HG02870 (cell line): ENCODE measurements around the gene MOSMO.
"Not testable (repeated sequence)": the region's sequence is repeated elsewhere in the genome, so short reads cannot be mapped to it uniquely, and the experiment has no call there.

Experiments
- ATAC-seq: cut with Tn5 transposase; IDR thresholded peaks from one replicate; pipeline ENCODE4 v1.9.1; 2021; ENCODE audit warnings: mild to moderate bottlenecking, moderate library complexity; ENCODE audit not compliant: unreplicated experiment

The MOSMO gene

DNA sequence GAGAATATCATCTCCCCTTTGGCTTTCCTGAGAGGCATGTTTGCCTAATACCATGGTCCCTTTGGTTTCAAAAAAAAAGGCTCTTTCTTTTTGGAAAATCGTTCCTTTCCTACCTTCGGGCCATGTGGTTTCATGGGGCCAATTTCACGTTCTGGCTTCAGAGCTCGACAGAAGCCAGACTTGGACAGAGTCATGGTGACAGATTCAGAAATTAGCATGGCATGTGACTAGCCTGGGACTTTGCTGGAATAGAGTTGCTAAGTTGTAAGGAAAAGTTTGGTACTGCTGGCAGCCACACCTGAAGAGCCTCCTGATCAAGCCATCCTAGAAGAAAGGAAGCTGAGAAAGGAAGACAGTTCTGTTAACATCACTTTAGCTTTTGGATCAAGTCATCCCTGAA, 82.0 kb downstream of the MOSMO start:
- no peak for ATAC-seq

DNA sequence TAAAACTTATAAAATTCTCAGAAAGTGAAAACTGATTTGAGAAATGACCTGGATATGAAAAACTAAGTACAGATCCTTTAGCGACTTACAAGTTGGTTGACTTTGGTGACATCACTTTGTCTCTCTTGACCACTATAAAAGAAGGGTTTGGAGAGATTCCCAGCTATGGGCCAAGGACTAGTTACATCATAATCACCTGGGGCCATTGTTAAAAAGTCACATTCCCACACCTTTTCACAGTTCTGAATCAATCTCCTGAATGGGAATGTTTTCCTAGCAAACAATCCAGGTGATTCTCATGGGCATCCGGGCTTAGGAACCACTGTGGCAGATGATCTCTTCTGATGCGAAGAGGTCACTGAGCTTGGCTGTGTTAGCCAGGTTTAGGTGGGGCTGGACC, 83.8 kb downstream of the MOSMO start:
- no peak for ATAC-seq

DNA sequence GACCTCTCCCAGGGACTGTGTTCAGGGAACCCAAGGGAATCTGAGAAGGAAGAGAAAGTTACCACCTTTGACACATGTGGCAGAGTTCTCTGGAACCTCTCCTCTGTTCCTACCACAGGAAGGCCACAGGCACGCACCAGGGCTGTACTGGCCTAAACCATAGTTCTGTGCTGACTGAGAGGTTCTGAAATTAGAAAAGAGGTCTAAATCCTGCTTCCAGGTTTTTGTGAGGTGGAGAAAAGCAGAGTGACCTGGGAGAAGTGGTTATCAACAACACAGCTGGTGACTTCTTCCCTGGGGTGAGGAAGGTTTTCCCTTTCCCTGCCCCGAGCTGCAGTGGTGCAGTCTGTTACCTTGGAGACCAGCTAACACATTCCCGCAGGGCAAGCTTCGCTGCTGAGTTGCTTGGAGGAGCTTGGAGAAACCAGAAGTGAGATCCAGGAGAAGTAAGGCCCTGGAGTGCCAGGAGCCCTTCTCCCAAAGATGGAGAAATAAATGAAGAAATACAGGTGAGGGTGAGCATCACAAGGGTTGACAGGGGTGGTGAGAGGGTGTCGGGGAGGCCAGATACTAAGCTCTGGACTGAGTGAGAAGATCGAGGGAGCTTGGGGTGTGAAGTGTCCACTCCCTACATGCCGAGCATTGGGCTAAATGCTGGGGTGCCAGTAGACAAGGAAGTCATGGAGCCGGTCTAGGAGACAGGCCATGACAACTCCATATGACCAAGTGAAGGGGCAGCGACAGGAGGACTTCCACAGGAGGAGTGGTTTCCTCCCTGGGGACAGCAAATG, 84.4 kb downstream of the MOSMO start, which contains the start of gene VWA3A:
Gene VWA3A (plus strand): TSS at position 399 of the 791 bp plus-strand sequence. CDS start 97 bp downstream, at position 496.
- no peak for ATAC-seq

GRCh38 chr16:22093331-22093730, 85.4 kb downstream of the MOSMO start:
- no peak for ATAC-seq

DNA sequence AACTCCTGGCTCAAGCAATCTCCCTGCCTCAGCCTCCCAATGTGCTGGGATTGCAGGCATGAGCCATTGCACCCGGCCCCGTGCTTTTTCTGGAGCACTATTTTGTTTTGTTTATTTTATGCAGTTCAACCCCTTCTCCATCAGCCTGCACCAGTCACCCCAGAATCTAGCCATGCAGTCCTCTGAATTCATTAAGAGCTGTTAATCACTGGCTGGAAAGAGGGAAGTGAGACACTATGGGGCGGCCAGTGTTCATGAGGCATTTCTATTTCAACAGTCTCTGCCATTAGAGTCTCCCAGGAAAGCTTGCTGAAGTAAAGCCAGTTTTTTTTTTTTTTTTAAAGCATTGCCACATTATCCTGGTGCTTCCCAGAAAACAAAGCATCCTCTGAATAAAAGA, 86.1 kb downstream of the MOSMO start:
- no peak for ATAC-seq

DNA sequence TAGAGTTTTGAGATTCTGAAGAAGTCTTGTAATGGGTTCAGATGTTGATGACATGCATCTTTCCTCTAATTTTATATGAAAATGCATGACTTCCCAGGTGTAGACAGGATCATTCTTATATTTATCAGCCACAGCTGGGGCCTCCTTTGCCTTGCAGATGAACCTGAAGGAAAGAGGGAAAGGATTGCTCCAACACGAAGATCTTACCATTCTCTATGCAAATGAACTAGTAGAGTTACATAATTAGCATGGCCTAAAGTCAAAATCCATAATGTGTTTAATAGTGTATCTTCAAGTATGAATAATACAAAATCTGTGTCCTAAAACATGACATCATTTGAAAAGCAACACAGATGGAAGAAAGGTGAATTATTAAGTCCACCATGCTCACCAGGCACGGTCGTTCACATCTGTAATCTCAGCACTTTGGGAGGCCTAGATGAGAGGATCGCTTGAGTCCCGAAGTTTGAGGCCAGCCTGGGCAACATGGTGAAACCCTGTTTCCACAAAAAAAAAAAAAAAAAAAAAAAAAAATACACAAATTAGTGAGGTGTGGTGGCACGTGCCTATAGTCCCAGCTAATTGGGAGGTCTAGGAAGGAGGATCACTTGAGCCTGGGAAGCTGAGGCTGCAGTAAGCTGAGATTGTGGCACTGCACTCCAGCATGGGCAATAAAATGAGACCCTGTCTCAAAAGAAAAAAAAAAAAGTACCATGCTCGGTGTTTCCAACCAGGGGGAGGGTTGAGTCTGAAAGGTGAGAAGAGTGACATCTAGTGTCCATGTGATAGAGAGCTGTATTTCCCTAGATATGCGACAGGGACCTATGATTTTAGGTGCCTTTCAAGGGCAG, 90.7 kb downstream of the MOSMO start:
- no peak for ATAC-seq

DNA sequence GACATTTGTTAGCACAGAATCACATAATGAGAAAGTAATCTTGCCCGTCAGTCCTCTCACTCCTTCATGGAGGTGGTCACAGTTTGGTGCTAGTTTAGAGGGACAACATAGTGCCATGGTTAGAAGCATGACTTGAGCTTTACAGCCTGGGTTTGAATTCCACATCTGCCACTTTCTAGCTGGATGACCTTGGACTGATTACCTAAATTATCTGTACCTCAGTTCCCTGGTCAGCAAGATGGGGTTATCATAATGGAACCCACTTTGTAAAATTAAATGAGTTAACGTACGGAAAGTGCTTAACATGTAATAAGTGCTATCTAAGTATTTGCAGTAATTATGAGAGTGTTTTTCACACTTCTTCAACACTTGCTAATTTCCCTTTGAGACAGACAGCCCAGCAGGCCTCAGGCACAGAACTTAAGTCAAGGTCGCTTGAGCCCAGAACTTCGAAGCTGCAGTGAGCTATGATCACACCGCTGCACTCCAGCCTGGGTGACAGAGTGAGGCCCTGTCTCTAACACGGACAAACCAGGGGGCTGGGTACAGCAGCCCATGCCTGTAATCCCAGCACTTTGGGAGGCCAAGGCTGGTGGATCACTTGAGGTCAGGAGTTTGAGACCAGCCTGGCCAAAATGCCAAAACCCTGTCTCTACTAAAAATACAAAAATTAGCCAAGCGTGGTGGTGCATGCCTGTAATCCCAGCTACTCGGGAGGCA, 91.5 kb downstream of the MOSMO start:
- ATAC-seq, result no peak

DNA sequence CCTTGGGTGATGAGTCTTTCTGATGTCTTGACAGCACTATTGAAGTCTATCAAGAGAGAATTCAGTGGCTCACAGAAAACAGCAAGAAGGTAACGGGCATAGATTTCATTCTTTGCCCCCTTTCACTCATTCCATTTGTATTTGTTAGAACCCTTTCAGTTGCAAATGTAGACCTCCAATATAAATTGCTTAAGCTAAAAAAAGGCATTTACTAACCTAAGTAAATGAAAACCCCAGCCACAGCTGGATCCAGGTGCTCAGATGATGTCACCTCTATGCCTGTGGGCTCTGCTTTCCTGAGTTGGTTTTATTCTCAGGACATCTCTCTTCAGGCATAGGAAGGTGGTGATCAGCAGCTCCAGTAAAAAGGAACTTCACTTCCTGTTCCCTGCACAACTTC, 95.5 kb downstream of the MOSMO start:
- ATAC-seq, result no peak

- ATAC-seq, result no peak
These were observed 101.5 kb downstream of the MOSMO start for GRCh38 chr16:22109258-22109898.

- not testable (repeated sequence) for ATAC-seq
These were observed 103.7 kb downstream of the MOSMO start for GRCh38 chr16:22111629-22112028.

DNA sequence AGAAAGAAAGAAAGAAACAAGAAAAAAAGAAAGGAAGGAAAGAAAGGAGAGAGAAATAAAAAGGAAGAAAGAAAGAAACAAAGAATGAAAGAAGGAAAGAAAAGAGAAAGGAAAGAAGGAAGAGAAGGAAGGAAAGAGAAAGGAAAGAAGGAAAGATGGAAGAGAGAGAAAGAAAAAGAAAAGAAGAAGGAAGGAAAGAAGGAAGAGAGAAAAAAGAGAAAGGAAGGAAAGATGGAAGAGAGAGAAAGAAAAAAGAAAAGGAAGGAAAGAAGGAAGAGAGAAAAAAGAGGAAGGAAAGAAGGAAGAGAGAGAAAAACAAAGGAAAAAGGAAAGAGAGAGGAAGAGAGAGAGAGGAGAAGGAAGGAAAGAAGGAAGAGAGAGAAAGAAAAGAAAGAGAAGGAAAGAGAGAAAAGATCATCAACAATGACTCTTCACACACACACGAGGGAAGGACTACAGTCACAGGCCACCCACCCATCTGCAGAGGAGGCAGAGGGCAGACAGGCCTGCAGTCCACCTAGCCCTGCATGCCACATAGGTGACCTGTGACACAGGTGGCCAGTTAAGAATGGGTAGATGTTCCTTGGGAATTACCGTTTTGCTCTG, 108.3 kb downstream of the MOSMO start:
- ATAC-seq, result no peak

DNA sequence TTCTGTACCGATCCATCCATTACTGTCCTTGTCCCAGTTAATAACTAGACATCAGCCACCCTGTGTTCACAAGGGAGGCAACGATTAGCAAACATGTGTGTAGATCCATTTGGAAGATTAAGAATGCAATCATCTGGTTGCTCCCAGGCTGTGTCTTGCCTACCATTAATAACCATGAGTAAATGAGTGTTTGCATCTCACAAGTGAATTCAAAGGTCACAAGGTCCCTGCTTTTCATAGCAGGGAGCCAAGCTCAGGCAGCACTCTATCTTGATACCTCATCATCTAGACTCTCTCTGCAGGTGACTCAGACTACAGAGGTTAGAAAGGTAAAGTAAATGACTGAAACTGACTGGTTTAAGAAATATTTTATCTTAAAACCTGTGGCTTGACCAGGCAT, 109.7 kb downstream of the MOSMO start:
- ATAC-seq, result no peak

GRCh38 chr16:22120440-22120839, 112.5 kb downstream of the MOSMO start:
- ATAC-seq, result no peak

GRCh38 chr16:22122239-22122638, 114.3 kb downstream of the MOSMO start:
- no peak for ATAC-seq

- ATAC-seq, result no peak
These were observed 115.2 kb downstream of the MOSMO start for GRCh38 chr16:22123146-22123545.

DNA sequence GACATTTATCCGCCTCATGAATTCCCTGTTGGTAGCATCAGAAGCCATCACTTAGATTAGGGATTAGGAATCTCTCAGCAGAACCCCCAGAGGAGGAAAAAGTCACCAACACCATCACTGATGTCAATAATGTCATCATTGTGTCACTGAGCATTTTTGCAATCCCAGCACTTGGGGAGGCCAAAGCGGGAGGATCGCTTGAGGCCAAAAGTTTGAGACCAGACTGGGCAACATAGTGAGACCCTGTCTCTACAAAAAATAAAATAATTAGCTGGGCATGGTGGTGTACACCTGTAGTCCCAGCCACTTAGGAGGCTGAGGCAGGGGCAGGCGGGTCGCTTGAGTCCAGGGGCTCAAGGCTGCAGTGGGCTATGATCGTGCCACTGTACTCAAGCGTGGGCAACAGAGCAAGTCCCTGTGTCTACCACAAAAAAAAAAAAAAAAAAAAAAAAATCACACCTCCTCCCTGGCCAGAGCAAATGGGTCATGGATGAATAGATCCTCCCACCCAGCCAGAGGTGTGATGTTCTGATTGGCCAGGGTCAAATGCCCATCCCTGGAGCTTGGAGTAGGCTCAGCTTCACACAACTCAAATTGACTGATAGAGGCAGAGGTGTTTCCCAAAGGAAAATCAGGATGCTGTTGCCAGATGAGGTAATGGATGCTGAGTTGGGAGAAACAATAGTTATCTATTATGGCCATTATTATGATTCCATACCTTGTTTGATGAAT, 116.0 kb downstream of the MOSMO start:
- no peak for ATAC-seq

DNA sequence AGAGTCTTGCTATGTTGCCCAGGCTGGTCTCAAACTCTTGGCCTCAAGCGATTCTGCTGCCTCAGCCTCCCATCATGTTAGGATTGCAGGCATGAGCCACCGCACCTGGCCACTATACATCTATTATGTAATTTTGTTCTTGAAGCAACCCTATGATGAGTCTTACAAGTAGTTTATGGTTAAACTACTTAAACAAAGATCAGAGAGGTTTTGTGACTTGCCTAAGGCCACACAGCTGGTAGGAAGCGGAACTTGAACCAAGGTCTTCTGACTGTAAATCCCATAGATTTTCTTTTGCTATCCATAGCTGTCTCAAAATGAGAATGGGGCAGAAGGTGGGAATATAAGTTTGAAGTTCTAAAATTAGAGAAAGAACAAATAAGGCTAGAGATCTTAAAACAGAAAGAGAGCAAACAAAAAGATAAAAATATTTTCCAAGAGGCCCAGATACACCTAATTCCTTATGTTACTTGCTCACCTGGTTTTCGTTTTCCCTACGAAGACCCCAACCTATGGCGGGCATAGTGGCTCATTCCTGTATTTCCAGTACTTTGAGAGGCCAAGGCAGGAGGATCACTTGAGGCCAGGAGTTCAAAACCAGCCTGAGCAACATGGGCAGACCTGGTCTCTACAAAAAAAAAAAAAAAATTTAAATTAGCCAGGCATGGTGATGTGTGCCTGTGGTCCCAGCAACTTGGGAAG, 116.8 kb downstream of the MOSMO start:
- ATAC-seq, result no peak

GRCh38 chr16:22126037-22126558, 118.2 kb downstream of the MOSMO start:
- ATAC-seq, result no peak

DNA sequence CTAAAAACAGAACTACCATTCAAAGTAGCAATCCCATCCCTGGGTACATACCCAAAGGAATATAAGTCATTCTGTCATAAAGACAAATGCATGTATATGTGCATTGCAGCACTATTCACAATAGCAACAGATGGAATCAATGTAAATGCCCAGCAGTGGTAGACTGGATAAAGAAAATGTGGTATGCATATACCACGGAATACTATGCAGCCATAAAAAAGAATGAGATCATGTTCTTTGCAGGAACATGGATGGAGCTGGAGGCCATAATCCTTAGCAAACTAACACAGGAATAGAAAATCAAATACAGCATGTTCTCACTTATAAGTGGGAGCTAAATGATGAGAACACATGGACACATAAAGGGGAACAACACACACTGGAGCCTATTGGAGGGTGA, 120.6 kb downstream of the MOSMO start:
- ATAC-seq, result not testable (repeated sequence)
